Inflammatory macrophage treated with lipopolysaccharide for 4 hours (primary cell): ENCODE results near the gene LRRC37A3.
"Not testable (repeated sequence)": the region's sequence is repeated elsewhere in the genome, so short reads cannot be mapped to it uniquely, and the experiment has no call there.

ENCODE experiments used
- DNase-seq: peaks from one replicate; pipeline ENCODE4 v3.0.0-alpha.2; 2020

The LRRC37A3 gene

DNA sequence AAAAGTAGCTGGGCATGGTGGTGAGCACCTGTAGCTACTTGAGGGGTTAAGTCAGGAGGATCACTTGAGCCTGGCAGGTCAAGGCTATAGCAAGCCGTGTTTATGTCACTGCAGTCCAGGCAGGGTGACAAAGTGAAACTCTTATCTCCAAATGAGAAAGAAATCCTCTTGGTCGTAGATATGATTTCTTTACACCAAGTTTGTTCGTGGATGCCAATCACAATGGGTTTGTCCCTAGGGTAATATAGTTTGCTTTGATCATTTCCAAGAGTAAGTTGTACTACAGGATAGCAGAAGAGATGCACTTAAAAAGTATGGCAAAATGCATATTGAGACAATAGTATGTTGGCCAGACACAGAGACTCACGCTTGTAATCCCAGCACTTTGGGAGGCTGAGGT lies 6.0 kb upstream of the LRRC37A3 start:
- not testable (repeated sequence) for DNase-seq

DNA sequence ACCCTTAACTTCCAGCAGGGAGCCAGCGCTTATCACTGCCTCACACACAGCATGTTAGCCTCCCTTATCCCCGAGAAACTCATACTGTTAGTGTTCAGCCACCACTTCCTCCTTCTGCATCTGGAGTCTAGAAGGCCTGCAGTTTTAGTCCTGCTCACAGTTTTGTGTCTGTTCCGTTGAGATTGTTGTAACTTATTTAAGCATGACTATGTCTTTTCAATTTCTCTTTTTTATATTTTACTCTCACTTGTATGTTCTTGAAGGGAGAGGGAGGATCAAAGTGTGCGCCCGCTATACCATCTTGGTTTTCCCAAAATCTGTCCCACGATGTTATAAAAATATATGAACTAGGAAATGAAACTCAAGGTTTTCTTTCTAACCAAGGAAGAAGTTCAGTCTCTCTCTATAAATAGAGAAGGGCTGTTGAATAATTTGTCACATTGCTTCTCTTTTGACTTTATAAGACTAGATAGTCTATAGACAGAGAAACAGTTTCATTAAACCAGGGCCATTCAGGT lies 3.8 kb upstream of the LRRC37A3 start:
- DNase-seq, result peak; percentile 58

DNA sequence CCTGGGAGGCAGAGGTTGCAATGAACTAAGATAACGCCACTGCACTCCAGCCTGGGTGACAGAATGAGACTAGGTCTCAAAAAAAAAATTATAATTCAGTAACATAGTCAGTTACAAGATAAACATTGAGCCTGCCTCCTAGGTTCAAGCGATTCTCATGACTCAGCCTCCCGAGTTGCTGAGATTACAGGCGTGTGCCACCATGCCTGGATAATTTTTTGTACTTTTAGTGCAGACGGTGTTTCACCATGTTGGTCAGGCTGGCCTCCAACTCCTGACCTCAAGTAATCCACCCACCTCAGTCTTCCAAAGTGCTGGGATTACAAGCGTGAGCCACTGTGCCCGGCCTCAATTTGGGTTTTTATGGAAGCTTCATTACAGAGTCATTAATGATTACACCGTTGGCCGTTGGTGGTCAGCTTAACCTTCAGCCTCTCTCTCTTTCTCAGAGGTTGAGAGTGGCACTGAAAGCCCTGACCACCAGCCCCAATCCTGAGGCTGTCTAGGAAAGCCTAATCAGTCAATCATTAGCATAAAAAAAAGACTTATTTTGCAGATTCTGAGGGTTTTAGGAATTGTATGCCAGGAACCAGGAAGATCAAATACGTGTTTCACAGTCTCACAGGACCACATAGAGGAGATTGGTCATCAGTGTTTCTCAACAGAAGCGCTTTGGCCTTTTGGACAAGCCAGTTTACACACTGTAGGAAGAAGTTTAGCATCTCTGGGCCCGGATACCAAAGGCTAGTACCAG lies 1.3 kb upstream of the LRRC37A3 start:
- peak; percentile 59 for DNase-seq

DNA sequence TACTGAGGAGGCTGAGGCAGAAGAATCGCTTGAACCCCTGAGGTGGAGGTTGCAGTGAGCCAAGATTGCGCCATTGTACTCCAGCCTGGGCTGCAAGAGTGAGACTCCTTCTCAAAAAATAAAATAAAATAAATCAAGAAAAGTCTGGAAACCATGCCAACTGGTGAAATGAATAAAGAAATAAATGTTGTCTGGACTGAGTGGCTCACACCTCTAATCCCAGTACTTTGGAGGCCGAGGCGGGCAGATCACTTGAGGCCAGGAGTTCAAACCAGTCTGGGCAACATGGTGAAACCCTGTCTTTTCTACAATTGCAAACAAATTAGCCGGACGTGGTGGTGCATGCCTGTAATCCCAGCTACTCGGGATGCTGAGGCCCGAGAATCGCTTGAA lies 744 bp upstream of the LRRC37A3 start:
- DNase-seq, result no peak

GRCh38 chr17:64918842-64919288 lies 413 bp downstream of the LRRC37A3 start:
- DNase-seq, result peak; percentile 13

- not testable (repeated sequence) for DNase-seq
These were observed 1.7 kb downstream of the LRRC37A3 start for GRCh38 chr17:64917540-64917939.

DNA sequence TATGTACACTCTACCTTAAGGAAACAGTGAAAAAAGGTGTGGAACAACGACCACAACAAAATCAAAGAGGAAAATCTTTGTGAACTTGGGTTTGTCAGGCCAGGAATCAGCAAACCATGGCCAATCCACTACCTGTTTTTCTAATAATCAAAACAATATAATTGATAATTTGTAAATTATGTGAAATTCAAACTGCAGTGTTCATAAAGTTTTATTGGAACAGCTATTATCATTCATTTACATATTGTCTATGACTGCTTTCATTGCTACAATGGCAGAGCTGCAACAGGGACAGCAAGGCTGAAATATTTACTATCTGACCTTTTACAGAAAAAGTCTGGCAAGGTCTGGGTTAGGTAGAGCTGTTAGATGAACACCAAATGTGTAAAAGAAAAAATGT lies 4.0 kb downstream of the LRRC37A3 start:
- not testable (repeated sequence) for DNase-seq

DNA sequence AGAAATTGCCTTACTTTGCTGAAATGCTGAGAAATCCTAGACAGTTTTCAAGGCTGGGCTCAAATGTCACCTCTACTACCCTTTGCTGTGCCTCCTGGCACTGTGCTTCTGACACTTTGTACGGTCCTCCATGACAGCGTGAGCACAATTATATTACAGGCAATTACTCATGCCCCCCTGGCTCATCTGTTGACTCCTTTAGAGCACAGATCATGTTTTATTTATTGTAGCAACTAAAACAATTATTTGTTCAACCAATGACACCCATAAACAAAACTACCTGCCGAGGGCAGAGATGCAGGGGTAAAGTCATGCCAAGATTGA lies 9.1 kb downstream of the LRRC37A3 start:
- not testable (repeated sequence) for DNase-seq

GRCh38 chr17:64909511-64910190 lies 9.6 kb downstream of the LRRC37A3 start:
- not testable (repeated sequence) for DNase-seq

DNA sequence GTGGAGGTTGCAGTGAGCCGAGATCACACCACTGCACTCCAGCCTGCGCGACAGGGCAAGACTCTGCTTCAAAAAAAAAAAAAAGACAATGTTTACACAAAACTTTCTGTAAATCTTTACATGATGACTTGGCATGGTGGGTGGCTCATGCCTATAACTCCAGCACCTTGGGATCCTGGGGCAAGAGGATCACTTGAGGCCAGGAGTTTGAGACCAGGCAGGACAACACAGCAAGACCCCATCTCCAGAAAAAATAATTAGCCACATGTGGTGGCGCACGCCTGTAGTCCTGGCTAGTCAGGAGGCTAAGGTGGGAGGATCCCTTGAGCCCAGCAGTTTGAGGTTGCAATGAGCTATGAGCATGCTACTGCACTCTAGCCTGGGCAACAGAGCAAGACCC lies 15.2 kb downstream of the LRRC37A3 start:
- not testable (repeated sequence) for DNase-seq

DNA sequence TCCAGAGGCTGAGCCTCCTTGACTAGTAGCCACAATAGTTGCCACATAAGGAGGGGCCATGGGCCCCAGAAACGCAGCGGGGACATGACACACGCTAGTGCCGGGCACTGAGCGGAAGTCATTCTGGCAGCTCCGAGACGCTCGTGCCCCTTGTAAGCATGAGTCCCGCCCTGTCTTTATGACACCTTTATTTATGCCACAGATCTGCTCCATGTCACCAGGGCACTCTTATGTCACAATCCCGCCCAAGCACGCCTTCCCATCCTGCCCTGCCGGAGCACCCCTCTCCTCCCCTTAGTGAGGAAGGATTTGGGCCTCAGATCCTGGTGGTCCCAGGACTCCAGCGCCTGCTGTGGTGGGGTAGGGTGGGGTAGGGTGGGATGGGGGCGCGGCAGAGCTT lies 22.1 kb downstream of the LRRC37A3 start:
- DNase-seq, result not testable (repeated sequence)

DNA sequence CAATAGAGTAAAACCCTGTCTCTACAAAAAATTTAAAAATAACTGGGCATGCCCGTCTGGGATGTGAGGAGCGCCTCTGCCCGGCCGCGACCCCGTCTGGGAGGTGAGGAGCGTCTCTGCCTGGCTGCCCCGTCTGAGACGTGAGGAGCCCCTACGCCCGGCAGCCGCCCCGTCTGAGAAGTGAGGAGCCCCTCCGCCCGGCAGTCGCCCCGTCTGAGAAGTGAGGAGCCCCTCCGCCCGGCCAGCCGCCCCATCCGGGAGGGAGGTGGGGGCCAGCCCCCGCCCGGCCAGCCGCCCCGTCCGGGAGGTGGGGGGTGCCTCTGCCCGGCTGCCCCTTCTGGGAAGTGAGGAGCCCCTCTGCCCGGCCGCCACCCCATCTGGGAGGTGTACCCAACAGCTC lies 45.1 kb downstream of the LRRC37A3 start:
- not testable (repeated sequence) for DNase-seq

- DNase-seq, result peak; percentile 67
These were observed 71.5 kb downstream of the LRRC37A3 start for GRCh38 chr17:64847504-64848466.

DNA sequence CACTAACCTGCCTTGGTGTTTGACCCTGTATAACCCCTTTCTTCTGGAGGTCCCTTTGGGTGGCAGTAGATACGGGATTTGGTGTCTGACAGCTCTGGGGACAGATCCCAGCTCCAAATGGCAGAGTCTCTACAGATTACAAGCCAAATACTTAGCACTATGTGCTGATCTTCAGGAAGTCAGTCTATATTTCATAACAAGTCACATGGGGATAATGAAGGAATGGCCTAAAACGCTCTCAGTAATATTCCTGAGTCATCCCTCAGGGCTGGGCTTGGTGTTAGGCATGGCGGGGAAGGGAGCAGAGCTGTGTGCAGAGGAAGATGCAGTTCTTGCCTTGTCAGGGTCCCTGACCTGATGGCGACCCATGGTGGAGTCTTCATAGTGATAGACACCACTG lies 72.4 kb downstream of the LRRC37A3 start:
- DNase-seq, result peak; percentile 80

- DNase-seq, result not testable (repeated sequence)
These were observed 75.4 kb downstream of the LRRC37A3 start for GRCh38 chr17:64843918-64844317.

DNA sequence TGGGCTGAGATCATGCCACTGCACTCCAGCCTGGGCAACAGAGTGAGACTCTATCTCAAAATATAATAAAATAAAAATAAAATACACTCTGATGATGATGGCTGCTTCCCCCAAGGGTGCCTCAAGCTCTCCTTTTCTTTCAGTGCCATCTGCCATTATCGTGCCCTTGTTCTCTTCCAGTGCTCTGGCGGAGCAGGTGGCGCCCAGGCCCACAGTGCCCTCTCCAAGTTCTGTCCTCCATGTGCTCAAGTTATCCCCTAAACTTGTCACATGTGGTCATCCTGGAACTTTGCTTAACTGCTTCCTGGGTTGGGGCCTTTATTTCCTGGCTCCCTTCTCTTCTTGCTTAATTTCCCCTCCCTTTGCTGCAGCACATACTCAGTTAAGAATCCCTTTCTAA lies 76.4 kb downstream of the LRRC37A3 start:
- DNase-seq, result not testable (repeated sequence)

GRCh38 chr17:64840960-64841359 lies 78.3 kb downstream of the LRRC37A3 start:
- DNase-seq, result peak; percentile 17

- DNase-seq, result not testable (repeated sequence)
These were observed 80.8 kb downstream of the LRRC37A3 start for GRCh38 chr17:64838513-64838912.

DNA sequence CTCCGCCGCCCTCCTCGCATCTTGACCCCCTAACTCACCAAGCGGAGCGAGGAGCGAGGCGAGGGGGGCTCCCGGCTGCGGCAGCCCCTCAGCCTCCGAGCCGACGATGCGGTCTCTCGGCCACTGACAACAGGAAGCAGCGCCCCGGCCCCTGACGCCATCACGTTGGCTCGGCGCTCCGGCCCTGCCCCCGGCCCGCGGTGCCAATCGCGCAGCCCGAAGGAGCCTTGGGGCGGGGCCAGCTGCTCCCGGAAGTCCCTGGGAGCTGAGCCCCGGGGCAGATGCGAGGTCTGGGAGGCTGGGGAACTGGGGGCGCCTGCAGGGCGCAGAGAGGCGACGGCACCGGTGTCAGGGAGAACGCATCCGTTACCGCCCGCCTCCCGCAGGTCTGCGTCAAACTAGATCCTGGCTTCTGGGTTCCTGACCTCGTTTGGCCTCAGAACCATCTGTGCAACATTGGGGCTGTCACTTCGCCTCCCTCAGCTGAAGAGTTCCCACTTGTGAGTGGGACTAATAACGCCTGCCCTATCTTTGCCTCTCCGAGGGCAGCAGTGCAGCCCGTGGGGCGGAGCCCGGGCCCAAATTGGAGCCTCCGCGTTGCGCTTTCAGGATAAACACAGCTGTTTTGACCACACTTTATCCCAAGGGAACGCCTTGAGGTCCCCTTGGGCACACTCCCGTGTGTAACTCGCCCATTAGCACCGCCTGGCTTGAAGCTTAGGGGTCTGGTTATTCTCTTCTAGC lies 82.1 kb downstream of the LRRC37A3 start:
- peak; percentile 84 for DNase-seq

DNA sequence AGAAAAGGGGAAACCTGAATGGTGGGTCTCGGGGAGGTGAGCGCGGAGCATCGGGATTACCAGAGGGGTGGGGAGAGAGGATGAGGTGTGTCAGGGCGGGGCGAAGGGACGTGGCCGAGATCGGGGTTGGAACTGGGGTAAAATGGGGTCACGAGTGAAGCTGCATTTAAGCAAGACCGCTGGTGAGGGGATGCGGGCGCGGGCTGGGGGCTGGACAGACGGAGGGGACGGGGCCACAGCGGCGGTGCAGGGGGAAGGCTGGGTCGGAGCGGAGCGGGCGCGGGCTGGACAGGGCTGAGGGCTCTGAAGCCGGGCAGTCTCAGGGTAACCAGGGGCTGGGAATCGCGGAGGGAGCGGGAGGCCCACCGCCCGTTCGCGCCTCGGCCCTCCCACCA lies 82.7 kb downstream of the LRRC37A3 start:
- peak; percentile 10 for DNase-seq

DNA sequence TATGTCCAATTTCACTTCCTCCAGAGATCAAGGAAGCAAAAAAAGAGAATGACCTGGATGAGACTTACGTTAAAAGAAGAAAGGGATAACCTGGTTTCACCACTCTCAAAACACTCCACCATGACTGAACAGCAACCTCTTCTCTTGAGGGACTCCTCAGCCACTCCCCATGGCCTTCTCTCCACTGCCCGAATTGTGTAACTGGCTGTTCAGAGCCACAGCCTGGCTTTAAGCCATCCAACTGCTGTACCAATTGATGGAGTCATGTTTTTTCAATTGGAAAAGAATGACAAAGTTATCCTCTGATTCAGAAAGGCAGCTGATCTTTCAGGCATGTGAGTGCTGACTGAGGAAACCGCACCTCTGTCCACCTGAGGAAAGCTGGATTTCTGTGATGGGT lies 85.2 kb downstream of the LRRC37A3 start:
- peak; percentile 20 for DNase-seq

GRCh38 chr17:64830631-64831040 lies 88.6 kb downstream of the LRRC37A3 start:
- DNase-seq, result not testable (repeated sequence)
